H1 (cell line): Measurements from ENCODE around the gene CADM2. TPM values are rescaled to one million over a fixed set of nuclear protein-coding genes. Genes with fewer than 3 reads are reported as not detected.
A peak's percentile ranks its signal among the peaks of the same experiment; 100 is the strongest.

Experiments used
- CTCF ChIA-PET: fragments of 300-600 bp; sonication (Branson Sonifier 250); formaldehyde crosslinking; loops from one replicate; lab custom pipeline; 2021; ENCODE audit not compliant: partially characterized antibody; lab: Charles Lee
- POLR2A ChIA-PET: fragments of 300-600 bp; sonication (Branson Sonifier 250); formaldehyde crosslinking; loops from one replicate; lab custom pipeline; 2021; ENCODE audit warnings: inconsistent platforms; ENCODE audit not compliant: partially characterized antibody; lab: Charles Lee
- DNase-seq, 2 experiments: peaks; one replicate each; pipeline versions ENCODE4 v3.0.0 to v3.0.0-alpha.2; 2010 to 2022; ENCODE audit warnings: low spot score in 2 of 2, low read depth in 1 of 2, mixed read lengths in 1 of 2
- FAIRE-seq: peaks from 2 replicates; lab custom pipeline; 2011; peaks lifted over from hg19 to GRCh38; lab: Jason Lieb, UNC
- H2AFZ ChIP-seq: 2 replicates; pipeline ENCODE4 v1.8.1; 2012; ENCODE audit warnings: low read length, inconsistent platforms
- H2AK5ac ChIP-seq: 2 replicates; pipeline ENCODE4 v1.6.1; 2013; ENCODE audit warnings: low read depth, low read length
- H2BK120ac ChIP-seq: replicated peaks from 2 replicates; pipeline ENCODE3; 2013; ENCODE audit warnings: low read depth, low read length, inconsistent platforms
- H2BK12ac ChIP-seq: 2 replicates; pipeline ENCODE4 v1.6.1; 2013; ENCODE audit warnings: low read depth, low read length
- H2BK15ac ChIP-seq: 2 replicates; pipeline ENCODE4 v1.6.1; 2013; ENCODE audit warnings: low read length
- H2BK20ac ChIP-seq: 2 replicates; pipeline ENCODE4 v1.6.1; 2013; ENCODE audit warnings: low read length
- H2BK5ac ChIP-seq: 2 replicates; pipeline ENCODE4 v1.6.1; 2013; ENCODE audit warnings: low read depth, low read length
- H3K14ac ChIP-seq: 2 replicates; pipeline ENCODE4 v1.6.1; 2013; ENCODE audit warnings: inconsistent platforms; ENCODE audit not compliant: insufficient read length
- H3K18ac ChIP-seq: 2 replicates; pipeline ENCODE4 v1.6.1; 2013; ENCODE audit warnings: low read length; ENCODE audit errors: extremely low read depth
- H3K23ac ChIP-seq: 2 replicates; pipeline ENCODE4 v1.6.1; 2013; ENCODE audit warnings: inconsistent platforms; ENCODE audit not compliant: insufficient read length
- H3K23me2 ChIP-seq: 2 replicates; pipeline ENCODE4 v1.6.1; 2013; ENCODE audit warnings: low read depth, low read length
- H3K27ac ChIP-seq: 2 replicates; pipeline ENCODE4 v1.6.1; 2011; ENCODE audit warnings: low read depth, low read length, inconsistent platforms
- H3K27me3 ChIP-seq, 4 experiments: replicated peaks in 1 of 4; 1 replicate in 1 of 4; 2 replicates in 3 of 4; pipeline versions ENCODE4 v1.6.1 to v1.8.1; 2011 to 2013; ENCODE audit warnings: low read length in 3 of 4, mild to moderate bottlenecking in 3 of 4, inconsistent platforms in 2 of 4, mixed read lengths in 2 of 4, moderate library complexity in 1 of 4; ENCODE audit not compliant: control insufficient read depth in 3 of 4, insufficient read depth in 3 of 4; ENCODE audit errors: extremely low read depth in 1 of 4
- H3K36me3 ChIP-seq, 4 experiments: 2 replicates each; pipeline versions ENCODE4 v1.6.1 to v1.8.1; 2011 to 2013; ENCODE audit warnings: mild to moderate bottlenecking in 4 of 4, low read length in 3 of 4, moderate library complexity in 2 of 4, control low read depth in 1 of 4, inconsistent platforms in 1 of 4; ENCODE audit not compliant: insufficient read depth in 4 of 4, control insufficient read depth in 2 of 4
- H3K4ac ChIP-seq: replicated peaks from 2 replicates; pipeline ENCODE3; 2013; ENCODE audit warnings: low read length, low read depth, mixed read lengths, inconsistent platforms; ENCODE audit not compliant: insufficient read length
- H3K4me1 ChIP-seq, 4 experiments: replicated peaks in 1 of 4; 1 replicate in 1 of 4; 2 replicates in 3 of 4; pipeline versions ENCODE4 v1.6.1 to v1.8.1; 2011 to 2013; ENCODE audit warnings: low read length in 3 of 4, inconsistent platforms in 2 of 4, mixed read lengths in 1 of 4; ENCODE audit not compliant: insufficient read depth in 4 of 4, control insufficient read depth in 3 of 4
- H3K4me2 ChIP-seq, 2 experiments: 2 replicates each; pipeline versions ENCODE4 v1.6.1 to v1.8.1; 2011 to 2013; ENCODE audit warnings: low read depth in 2 of 2, low read length in 2 of 2, control low read depth in 1 of 2, inconsistent platforms in 1 of 2, mild to moderate bottlenecking in 1 of 2; ENCODE audit not compliant: insufficient read depth in 1 of 2
- H3K4me3 ChIP-seq, 4 experiments: fragments of 200-600, 300-600 bp in 1 of 4; sonication (generic), shearing (Covaris generic), sonication (Bioruptor Twin) in 1 of 4; 2 replicates each; pipeline versions ENCODE4 v1.5.1 to v1.8.1; 2011 to 2016; ENCODE audit warnings: low read length in 4 of 4, low read depth in 3 of 4, control low read depth in 2 of 4, inconsistent platforms in 2 of 4, mild to moderate bottlenecking in 2 of 4, mixed read lengths in 1 of 4, moderate library complexity in 1 of 4; ENCODE audit not compliant: insufficient read depth in 2 of 4; ENCODE audit errors: extremely low read depth in 1 of 4
- H3K56ac ChIP-seq: replicated peaks from 2 replicates; pipeline ENCODE3; 2013; ENCODE audit warnings: low read depth, mild to moderate bottlenecking, mixed read lengths, low read length, inconsistent platforms; ENCODE audit not compliant: insufficient read length
- H3K79me1 ChIP-seq: 2 replicates; pipeline ENCODE4 v1.6.1; 2013; ENCODE audit warnings: low read depth, low read length, control low read depth
- H3K79me2 ChIP-seq, 2 experiments: 2 replicates each; pipeline versions ENCODE4 v1.6.1 to v1.8.1; 2012 to 2013; ENCODE audit warnings: low read length in 2 of 2, mild to moderate bottlenecking in 2 of 2, inconsistent platforms in 1 of 2; ENCODE audit not compliant: insufficient read depth in 2 of 2, control insufficient read depth in 1 of 2
- H3K9ac ChIP-seq, 4 experiments: replicated peaks in 1 of 4; 1 replicate in 1 of 4; 2 replicates in 3 of 4; pipeline versions ENCODE4 v1.6.1 to v1.8.1; 2011 to 2013; ENCODE audit warnings: low read depth in 3 of 4, low read length in 3 of 4, control low read depth in 2 of 4, mild to moderate bottlenecking in 2 of 4, moderate library complexity in 2 of 4, inconsistent platforms in 1 of 4; ENCODE audit errors: extremely low read depth in 1 of 4
- H3K9me3 ChIP-seq, 2 experiments: 2 replicates each; pipeline versions ENCODE4 v1.6.1 to v1.8.1; 2012 to 2013; ENCODE audit warnings: mild to moderate bottlenecking in 2 of 2, moderate library complexity in 2 of 2, control low read depth in 1 of 2, inconsistent platforms in 1 of 2, low read depth in 1 of 2, low read length in 1 of 2, mixed read lengths in 1 of 2; ENCODE audit not compliant: insufficient read depth in 2 of 2
- H4K20me1 ChIP-seq, 2 experiments: replicated peaks in 1 of 2; 2 replicates each; pipeline versions ENCODE3 to v1.8.1; 2011 to 2013; ENCODE audit warnings: inconsistent platforms in 2 of 2, low read length in 2 of 2, mild to moderate bottlenecking in 1 of 2; ENCODE audit not compliant: insufficient read depth in 2 of 2, control insufficient read depth in 1 of 2
- H4K5ac ChIP-seq: 2 replicates; pipeline ENCODE4 v1.6.1; 2013; ENCODE audit warnings: low read length, low read depth, mixed read lengths, inconsistent platforms; ENCODE audit not compliant: insufficient read length
- H4K8ac ChIP-seq: 2 replicates; pipeline ENCODE4 v1.8.0; 2013; ENCODE audit warnings: mild to moderate bottlenecking, moderate library complexity, low read length, inconsistent platforms; ENCODE audit not compliant: insufficient read depth; ENCODE audit errors: extremely low read depth
- H4K91ac ChIP-seq: replicated peaks from 2 replicates; pipeline ENCODE3; 2013; ENCODE audit warnings: low read length, mixed read lengths, inconsistent platforms; ENCODE audit not compliant: insufficient read length
- ASH2L ChIP-seq: fragments of 200-600, 300-600 bp; sonication (generic); IDR thresholded peaks from one replicate; pipeline ENCODE4 v1.7.1; 2017; ENCODE audit warnings: low read length
- EZH2 ChIP-seq: fragments of 200-600 bp; sonication (generic); IDR thresholded peaks from 2 replicates; pipeline ENCODE4 v1.7.1; 2012; ENCODE audit warnings: low read depth, mild to moderate bottlenecking, moderate library complexity, low read length, inconsistent platforms; ENCODE audit not compliant: severe bottlenecking
- TAF7 ChIP-seq: optimal IDR thresholded peaks from 2 replicates; pipeline ENCODE3; 2011; ENCODE audit warnings: low read depth, mild to moderate bottlenecking, inconsistent platforms, low read length, moderate library complexity, borderline replicate concordance
- WGBS, 2 experiments: shearing (Covaris generic) in 1 of 2; methylation state at CpG; one replicate each; pipeline versions ENCODE4 v1.1.6 to v1.1.7; 2013 to 2015; ENCODE audit warnings: low lambda C conversion rate in 2 of 2, mixed read lengths in 2 of 2, inconsistent platforms in 1 of 2, low coverage in 1 of 2, missing lambda C conversion rate in 1 of 2; ENCODE audit not compliant: insufficient replicate concordance in 2 of 2, insufficient coverage in 1 of 2, insufficient read length in 1 of 2; ENCODE audit errors: extremely low coverage in 1 of 2, missing lambda C conversion rate in 1 of 2; 5-methylcytosine and 5-hydroxymethylcytosine counted together
- polyA plus RNA-seq, 7 experiments: library from polyadenylated mRNA; depleted of rRNA in 3 of 7; stranded (reverse) in 5 of 7; unstranded in 2 of 7; fragments of >200 nt in 5 of 7; fragments of 200-250 nt in 2 of 7; gene quantifications; 1 replicate in 5 of 7; 2 replicates in 1 of 7; 4 replicates in 1 of 7; pipeline versions ENCODE4 v1.2.1 to v1.2.3, GENCODE V29; 2011 to 2013; ENCODE audit warnings: missing spikeins in 2 of 7, mixed read lengths in 2 of 7
- total RNA-seq: library from RNA; stranded (reverse); fragmentation: NEBNext Ultra II Directional; extraction: Animal tissue kit (Norgen Biotek cat#: 25700); gene quantifications from 2 replicates; pipeline ENCODE4 v1.2.1, GENCODE V29; 2021
- TF ChIP-seq, protein P1 (sequence below): IDR thresholded peaks from 2 replicates; pipeline ENCODE4 v1.6.1; 2012; ENCODE audit warnings: inconsistent platforms

The CADM2 gene
- total and polyA plus RNA-seq, 2 of the 8 experiments (the other 6 are each of a cell fraction or from before 2014, with no cell fraction given) = 14.9 to 20.9 TPM

DNA sequence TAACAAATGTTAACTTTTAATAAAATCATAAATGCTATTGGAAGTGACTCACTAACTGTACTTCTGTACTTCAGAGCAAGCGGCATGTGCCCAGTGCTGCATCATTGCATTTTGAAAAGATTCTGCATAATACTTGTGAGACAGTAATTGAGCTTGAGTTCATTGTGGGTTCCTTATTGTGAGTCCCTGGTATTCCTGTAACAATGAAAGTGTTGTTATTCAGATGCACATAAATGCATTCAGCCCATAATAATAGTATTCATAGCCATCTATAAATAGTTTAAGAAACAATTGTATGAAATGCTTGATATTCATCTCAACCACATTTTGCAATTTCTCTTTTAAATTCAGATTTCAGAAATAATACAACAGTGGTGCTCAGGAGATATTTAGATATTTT lies 976.4 kb downstream of the CADM2 start:
- H3K56ac ChIP-seq = no peak overlapping the region
- FAIRE-seq = no peak
- WGBS, 2 experiments = 70% methylated on average over 1 of the region's 1 CpG; no CpG with 5 or more reads in 1 of the 2 experiments

More for the DNA sequence above, 976.4 kb downstream of the CADM2 start:
- H2AK5ac ChIP-seq = no peak overlapping the region
- no peaks in the 10 kb centered on the region for H3K79me2 ChIP-seq
- no peak overlapping the region for H3K18ac ChIP-seq
- CTCF ChIA-PET = interaction anchor here (0.9 to 1.2 kb wide), 2 partner anchors 10 to 21 kb away, joined by 3 read pairs; no protein-coding TSS in a partner anchor
- no peaks in the 10 kb centered on the region for H3K9me3 ChIP-seq
- POLR2A ChIA-PET = no interaction called here
- no peak overlapping the region for H2BK15ac ChIP-seq
- H3K9ac ChIP-seq = no peak overlapping the region
- no peak overlapping the region for H3K23ac ChIP-seq
- H3K4me3 ChIP-seq = peak overlapping the region in 1 of 4 experiments; percentile 8; a peak in 1 of 8 replicates
- H4K20me1 ChIP-seq = no peaks in the 10 kb centered on the region
- TF ChIP-seq, protein P1, sequence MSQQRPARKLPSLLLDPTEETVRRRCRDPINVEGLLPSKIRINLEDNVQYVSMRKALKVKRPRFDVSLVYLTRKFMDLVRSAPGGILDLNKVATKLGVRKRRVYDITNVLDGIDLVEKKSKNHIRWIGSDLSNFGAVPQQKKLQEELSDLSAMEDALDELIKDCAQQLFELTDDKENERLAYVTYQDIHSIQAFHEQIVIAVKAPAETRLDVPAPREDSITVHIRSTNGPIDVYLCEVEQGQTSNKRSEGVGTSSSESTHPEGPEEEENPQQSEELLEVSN = no peak
- TF ChIP-seq TAF7 (no peak), ASH2L (no peak), EZH2 (no peak)
- H3K36me3 ChIP-seq = no peaks in the 10 kb centered on the region
- no peak overlapping the region for H4K5ac ChIP-seq
- H3K79me1 ChIP-seq = no peaks in the 10 kb centered on the region
- H3K14ac ChIP-seq = no peak overlapping the region
- no peak overlapping the region for H2BK5ac ChIP-seq
- no peak overlapping the region for H2AFZ ChIP-seq
- H4K91ac ChIP-seq = no peak overlapping the region
- no peak overlapping the region for H2BK12ac ChIP-seq
- no peaks in the 10 kb centered on the region for H3K27me3 ChIP-seq
- H3K4ac ChIP-seq = no peak overlapping the region
- H3K27ac ChIP-seq = no peak overlapping the region
- H3K4me2 ChIP-seq = peak overlapping the region in 1 of 2 experiments; percentile 25; a peak in 1 of 4 replicates
- no peak overlapping the region for H2BK20ac ChIP-seq
- H2BK120ac ChIP-seq = no peak overlapping the region
- H4K8ac ChIP-seq = no peak overlapping the region
- H3K23me2 ChIP-seq = no peaks in the 10 kb centered on the region
- peaks cover 0 to 8% (median 4%) of the 10 kb centered on the region in 4 experiments; a peak in 3 of 7 replicates for H3K4me1 ChIP-seq
- no peak for DNase-seq
